ENCODE data around the gene IFIH1. TPM values are rescaled to one million over a fixed set of nuclear protein-coding genes. Genes with fewer than 3 reads are reported as not detected.

Gene IFIH1
- total RNA-seq, 1 donor: 7.2 TPM

DNA sequence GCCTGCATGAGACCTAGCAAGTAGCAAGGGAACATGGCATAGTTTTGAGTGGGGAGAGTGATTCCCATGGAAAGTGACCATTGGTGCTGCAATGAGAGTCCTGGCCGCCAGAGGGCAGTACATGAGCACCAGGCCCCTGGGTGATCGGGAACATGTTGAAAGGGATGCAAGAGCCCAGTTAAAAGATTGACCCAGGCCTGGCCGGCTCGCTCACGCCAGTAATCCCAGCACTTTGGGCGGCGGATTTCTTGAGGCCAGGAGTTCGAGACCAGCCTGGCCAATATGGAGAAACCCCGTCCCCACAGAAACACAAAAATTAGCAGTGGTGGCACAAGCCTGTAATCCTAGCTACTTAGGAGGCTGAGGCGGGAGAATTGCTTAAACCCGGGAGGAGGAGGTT is 97.4 kb downstream of the IFIH1 start:
- no peak overlapping the region for H3K4me2 ChIP-seq (ENCODE audit: insufficient read depth, low read length)
- H3K79me2 ChIP-seq (ENCODE audit: insufficient read depth, low read length): peaks cover 34% of the 10 kb centered on the region
- H3K4me1 ChIP-seq (ENCODE audit: insufficient read depth, low read length): peaks cover 4% of the 10 kb centered on the region
- H3K27ac ChIP-seq (ENCODE audit: low read depth, low read length): no peak overlapping the region
- no peak overlapping the region for H3K4me3 ChIP-seq (ENCODE audit: insufficient read depth, low read length)
- no peaks in the 10 kb centered on the region for H4K20me1 ChIP-seq (ENCODE audit: insufficient read depth, low read length)
- TF ChIP-seq, protein P1, sequence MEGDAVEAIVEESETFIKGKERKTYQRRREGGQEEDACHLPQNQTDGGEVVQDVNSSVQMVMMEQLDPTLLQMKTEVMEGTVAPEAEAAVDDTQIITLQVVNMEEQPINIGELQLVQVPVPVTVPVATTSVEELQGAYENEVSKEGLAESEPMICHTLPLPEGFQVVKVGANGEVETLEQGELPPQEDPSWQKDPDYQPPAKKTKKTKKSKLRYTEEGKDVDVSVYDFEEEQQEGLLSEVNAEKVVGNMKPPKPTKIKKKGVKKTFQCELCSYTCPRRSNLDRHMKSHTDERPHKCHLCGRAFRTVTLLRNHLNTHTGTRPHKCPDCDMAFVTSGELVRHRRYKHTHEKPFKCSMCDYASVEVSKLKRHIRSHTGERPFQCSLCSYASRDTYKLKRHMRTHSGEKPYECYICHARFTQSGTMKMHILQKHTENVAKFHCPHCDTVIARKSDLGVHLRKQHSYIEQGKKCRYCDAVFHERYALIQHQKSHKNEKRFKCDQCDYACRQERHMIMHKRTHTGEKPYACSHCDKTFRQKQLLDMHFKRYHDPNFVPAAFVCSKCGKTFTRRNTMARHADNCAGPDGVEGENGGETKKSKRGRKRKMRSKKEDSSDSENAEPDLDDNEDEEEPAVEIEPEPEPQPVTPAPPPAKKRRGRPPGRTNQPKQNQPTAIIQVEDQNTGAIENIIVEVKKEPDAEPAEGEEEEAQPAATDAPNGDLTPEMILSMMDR (IDR thresholded peaks at IDR 0.05; ENCODE audit: extremely low read depth, low read depth, low read length): peak; percentile 95
- H3K36me3 ChIP-seq (ENCODE audit: insufficient read depth, low read length): peaks cover 81% of the 10 kb centered on the region
- DNase-seq (ENCODE audit: insufficient read length, low spot score, missing footprints): peak; percentile 80
- H3K9me3 ChIP-seq (ENCODE audit: low read depth, low read length): no peaks in the 10 kb centered on the region
- no peaks in the 10 kb centered on the region for H3K27me3 ChIP-seq (ENCODE audit: insufficient read depth, low read length)
- H2AFZ ChIP-seq (ENCODE audit: low read length): no peak overlapping the region

DNA sequence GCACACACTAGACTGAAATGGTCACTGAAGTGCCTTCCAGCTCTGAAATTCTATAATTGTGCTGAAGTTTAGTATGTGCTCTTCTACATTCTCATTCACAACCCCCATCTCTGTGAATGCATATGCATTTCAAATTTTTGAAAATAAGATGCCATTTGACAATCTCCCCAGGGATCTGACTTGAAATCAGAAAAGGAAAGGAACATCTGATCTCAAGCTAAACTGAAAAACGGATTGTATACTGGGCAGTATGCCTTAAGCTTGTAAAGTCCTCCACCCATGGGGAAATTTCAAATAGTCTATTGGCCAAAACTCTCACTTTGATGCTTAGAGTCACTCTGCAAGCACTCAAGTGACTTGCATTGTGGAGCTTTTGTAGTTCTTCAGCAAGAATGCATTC is 98.1 kb downstream of the IFIH1 start:
- TF ChIP-seq, protein P1 (IDR thresholded peaks at IDR 0.05; ENCODE audit: extremely low read depth, low read depth, low read length): no peak
- H3K36me3 ChIP-seq (ENCODE audit: insufficient read depth, low read length): peaks cover 82% of the 10 kb centered on the region
- no peak overlapping the region for H3K27ac ChIP-seq (ENCODE audit: low read depth, low read length)
- H4K20me1 ChIP-seq (ENCODE audit: insufficient read depth, low read length): no peaks in the 10 kb centered on the region
- DNase-seq (ENCODE audit: insufficient read length, low spot score, missing footprints): no peak
- H3K4me3 ChIP-seq (ENCODE audit: insufficient read depth, low read length): no peak overlapping the region
- peaks cover 4% of the 10 kb centered on the region for H3K4me1 ChIP-seq (ENCODE audit: insufficient read depth, low read length)
- H3K27me3 ChIP-seq (ENCODE audit: insufficient read depth, low read length): no peaks in the 10 kb centered on the region
- no peak overlapping the region for H2AFZ ChIP-seq (ENCODE audit: low read length)
- no peaks in the 10 kb centered on the region for H3K9me3 ChIP-seq (ENCODE audit: low read depth, low read length)
- H3K79me2 ChIP-seq (ENCODE audit: insufficient read depth, low read length): peaks cover 32% of the 10 kb centered on the region
- H3K4me2 ChIP-seq (ENCODE audit: insufficient read depth, low read length): no peak overlapping the region

DNA sequence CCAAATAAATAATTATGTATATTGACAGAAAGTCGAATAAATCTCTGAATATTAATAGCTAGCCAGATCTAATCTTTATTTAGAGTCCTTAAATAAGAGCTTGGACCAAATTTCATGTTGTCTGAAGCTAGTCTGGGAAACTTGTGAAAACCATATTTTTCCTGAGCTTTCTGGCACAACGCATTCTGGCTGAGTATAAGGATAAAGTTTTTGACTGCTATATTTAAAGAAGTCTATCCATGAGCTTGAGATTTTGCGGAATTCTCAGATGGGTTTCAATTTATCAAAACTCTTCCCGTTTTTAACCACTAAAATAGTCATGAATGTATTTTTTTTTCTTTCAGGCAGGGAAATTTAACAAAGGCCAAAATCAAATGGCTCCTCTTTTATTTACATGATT is 99.1 kb downstream of the IFIH1 start:
- Histone ChIP-seq H3K36me3 (ENCODE audit: insufficient read depth, low read length) (peaks cover 84% of the 10 kb centered on the region), H2AFZ (ENCODE audit: low read length) (no peak overlapping the region), H3K4me1 (ENCODE audit: insufficient read depth, low read length) (peaks cover 4% of the 10 kb centered on the region), H3K27me3 (ENCODE audit: insufficient read depth, low read length) (no peaks in the 10 kb centered on the region), H3K79me2 (ENCODE audit: insufficient read depth, low read length) (peaks cover 28% of the 10 kb centered on the region), H4K20me1 (ENCODE audit: insufficient read depth, low read length) (no peaks in the 10 kb centered on the region), H3K4me2 (ENCODE audit: insufficient read depth, low read length) (no peak overlapping the region), H3K9me3 (ENCODE audit: low read depth, low read length) (no peaks in the 10 kb centered on the region), H3K4me3 (ENCODE audit: insufficient read depth, low read length) (no peak overlapping the region), H3K27ac (ENCODE audit: low read depth, low read length) (no peak overlapping the region)
- TF ChIP-seq, protein P1 (IDR thresholded peaks at IDR 0.05; ENCODE audit: extremely low read depth, low read depth, low read length): no peak
- no peak for DNase-seq (ENCODE audit: insufficient read length, low spot score, missing footprints)

DNA sequence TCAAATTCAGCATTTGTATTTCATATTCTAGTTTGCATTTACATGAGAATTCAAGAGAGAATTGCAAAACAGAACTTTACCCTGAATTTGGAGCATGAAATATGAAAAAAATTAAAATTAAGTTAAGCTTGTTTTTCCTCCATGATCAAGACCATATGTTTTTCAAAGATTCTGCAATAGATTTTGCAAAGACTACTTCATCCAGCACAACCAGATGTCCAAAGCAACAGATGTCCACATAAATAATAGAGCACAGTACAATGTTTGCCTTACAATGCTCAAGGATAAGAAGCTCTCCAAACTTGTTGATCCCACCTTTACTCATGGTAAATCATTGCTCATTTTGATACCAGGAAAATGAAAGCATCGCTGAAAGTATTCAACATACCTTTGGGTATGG is 100.9 kb downstream of the IFIH1 start:
- no peak for DNase-seq (ENCODE audit: insufficient read length, low spot score, missing footprints)
- H3K4me2 ChIP-seq (ENCODE audit: insufficient read depth, low read length): no peak overlapping the region
- TF ChIP-seq, protein P1 (IDR thresholded peaks at IDR 0.05; ENCODE audit: extremely low read depth, low read depth, low read length): no peak
- peaks cover 4% of the 10 kb centered on the region for H3K4me1 ChIP-seq (ENCODE audit: insufficient read depth, low read length)
- no peaks in the 10 kb centered on the region for H3K27me3 ChIP-seq (ENCODE audit: insufficient read depth, low read length)
- H4K20me1 ChIP-seq (ENCODE audit: insufficient read depth, low read length): no peaks in the 10 kb centered on the region
- H2AFZ ChIP-seq (ENCODE audit: low read length): no peak overlapping the region
- peaks cover 28% of the 10 kb centered on the region for H3K79me2 ChIP-seq (ENCODE audit: insufficient read depth, low read length)
- H3K4me3 ChIP-seq (ENCODE audit: insufficient read depth, low read length): no peak overlapping the region
- H3K27ac ChIP-seq (ENCODE audit: low read depth, low read length): no peak overlapping the region
- no peaks in the 10 kb centered on the region for H3K9me3 ChIP-seq (ENCODE audit: low read depth, low read length)
- peaks cover 84% of the 10 kb centered on the region for H3K36me3 ChIP-seq (ENCODE audit: insufficient read depth, low read length)

Other genes with a start within 250 kb of the IFIH1 start
- 192 and 256 TPM in 2 replicates for gene DPP4, start 244.5 kb downstream of the IFIH1 start, total RNA-seq
- gene GCG, start 166.4 kb downstream of the IFIH1 start, total RNA-seq: not detected in 2 replicates
- 464 and 582 TPM in 2 replicates for gene FAP, start 75.2 kb downstream of the IFIH1 start, total RNA-seq
- 3.3 and 3.8 TPM in 2 replicates for gene GCA, start 25.4 kb upstream of the IFIH1 start, total RNA-seq